ENCODE results near the gene NBEAL2. TPM values are rescaled to one million over a fixed set of nuclear protein-coding genes. Genes with fewer than 3 reads are reported as not detected.
A peak's percentile ranks its signal among the peaks of the same experiment; 100 is the strongest.

Gene NBEAL2
- polyA plus RNA-seq, 3 donors, result 10.4 to 622 (median 17.3) TPM

DNA sequence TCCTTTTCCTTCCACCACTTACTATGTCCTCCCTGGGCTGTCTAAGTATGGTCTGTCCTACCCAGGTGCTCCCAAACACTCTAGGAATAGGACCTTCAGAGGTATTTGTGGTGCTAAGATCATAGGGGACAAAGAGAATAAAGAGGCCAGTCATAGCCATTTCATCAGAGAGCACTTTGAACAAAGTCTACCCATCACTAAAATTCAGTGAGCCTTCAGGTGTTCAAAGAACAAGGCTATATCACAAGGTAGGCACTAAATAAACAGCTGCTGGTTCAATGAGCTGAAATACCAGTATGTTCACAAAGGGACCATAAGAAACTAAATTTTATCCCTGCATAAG lies 38.8 kb downstream of the NBEAL2 start:
- no peak for DNase-seq
- no peak for TF ChIP-seq CTCF (IDR thresholded peaks at IDR 0.05)
- intact Hi-C loops (cut with micrococcal nuclease), result no loop called here
- Mint-ChIP-seq H3K36me3 (peaks cover 58 to 72% of the 10 kb centered on the region in 2 donors), H3K27ac (peak overlapping the region in 4 of 7 donors; percentile 32 to 87 (median 58)), H3K4me3 (no peak overlapping the region), H3K27me3 (ENCODE audit: low read depth in 3 of 3) (no peaks in the 10 kb centered on the region), H3K9me3 (no peaks in the 10 kb centered on the region), H3K4me1 (peaks cover 21% of the 10 kb centered on the region)
- Histone ChIP-seq H3K4me1 (ENCODE audit: control insufficient read depth in 1 of 2, insufficient read depth in 2 of 2, low read length in 2 of 2) (peaks cover 15 to 16% of the 10 kb centered on the region in 2 donors), H3K27me3 (ENCODE audit: control insufficient read depth in 2 of 2, insufficient read depth in 2 of 2, low read length in 2 of 2) (no peaks in the 10 kb centered on the region), H3K4me2 (replicated peaks; ENCODE audit: extremely low read depth, low read length, poor library complexity, severe bottlenecking) (no peak overlapping the region), H4K20me1 (ENCODE audit: insufficient read depth, low read length) (peaks cover 74% of the 10 kb centered on the region), H3K9ac (ENCODE audit: insufficient read depth, low read length, poor library complexity, severe bottlenecking) (no peak overlapping the region), H3K9me3 (replicated peaks in 1 of 2; ENCODE audit: control insufficient read depth in 1 of 2, insufficient read depth in 1 of 2, low read length in 2 of 2) (no peaks in the 10 kb centered on the region), H3K27ac (ENCODE audit: low read depth in 1 of 2, low read length in 2 of 2) (peak overlapping the region in 1 of 2 donors; percentile 61), H3K4me3 (replicated peaks in 1 of 3; ENCODE audit: low read depth in 2 of 3, low read length in 3 of 3) (no peak overlapping the region), H3K36me3 (replicated peaks in 1 of 2; ENCODE audit: control insufficient read depth in 1 of 2, insufficient read depth in 2 of 2, low read length in 2 of 2) (peaks cover 61 to 94% of the 10 kb centered on the region in 2 donors), H3K79me2 (ENCODE audit: insufficient read depth, low read length) (peaks cover 20% of the 10 kb centered on the region), H2AFZ (ENCODE audit: insufficient read depth, low read depth, low read length, poor library complexity, severe bottlenecking) (no peak overlapping the region)

DNA sequence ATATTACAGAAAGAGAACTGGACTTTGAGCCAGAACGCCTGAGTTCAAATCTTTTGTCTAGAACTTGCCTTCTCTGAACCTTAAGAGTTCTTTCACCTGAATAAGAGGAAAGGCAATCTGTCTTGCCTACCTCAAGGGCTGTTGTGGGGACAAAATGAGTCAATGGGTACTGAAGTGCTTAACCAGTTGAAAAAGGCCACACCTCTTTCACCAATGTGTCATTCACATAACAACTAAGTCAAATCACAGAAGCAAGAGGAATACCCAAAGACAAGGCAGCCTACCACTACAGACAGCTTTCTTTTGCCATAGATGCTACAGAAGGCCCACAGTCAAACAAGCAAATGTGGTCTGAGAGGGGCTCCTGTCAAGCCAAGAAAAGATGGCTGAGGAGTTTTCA lies 39.7 kb downstream of the NBEAL2 start:
- H3K9ac ChIP-seq (ENCODE audit: insufficient read depth, low read length, poor library complexity, severe bottlenecking), result no peak overlapping the region
- peak in 1 of 3 donors; percentile 5 for DNase-seq
- no peak overlapping the region for H2AFZ ChIP-seq (ENCODE audit: insufficient read depth, low read depth, low read length, poor library complexity, severe bottlenecking)
- WGBS (ENCODE audit: insufficient coverage), result 100% methylated on average over 1 of the region's 1 CpG
- Mint-ChIP-seq H3K27me3 (ENCODE audit: low read depth in 3 of 3) (no peaks in the 10 kb centered on the region), H3K4me3 (no peak overlapping the region), H3K4me1 (peaks cover 21% of the 10 kb centered on the region), H3K27ac (peak overlapping the region in 2 of 7 donors; percentile 57 to 68), H3K36me3 (peaks cover 52 to 65% of the 10 kb centered on the region in 2 donors), H3K9me3 (no peaks in the 10 kb centered on the region)
- H3K4me2 ChIP-seq (replicated peaks; ENCODE audit: extremely low read depth, low read length, poor library complexity, severe bottlenecking), result no peak overlapping the region
- H3K9me3 ChIP-seq (replicated peaks in 1 of 2; ENCODE audit: control insufficient read depth in 1 of 2, insufficient read depth in 1 of 2, low read length in 2 of 2), result no peaks in the 10 kb centered on the region
- H4K20me1 ChIP-seq (ENCODE audit: insufficient read depth, low read length), result peaks cover 76% of the 10 kb centered on the region
- H3K27me3 ChIP-seq (ENCODE audit: control insufficient read depth in 2 of 2, insufficient read depth in 2 of 2, low read length in 2 of 2), result no peaks in the 10 kb centered on the region
- TF ChIP-seq CTCF (IDR thresholded peaks at IDR 0.05), result no peak
- H3K79me2 ChIP-seq (ENCODE audit: insufficient read depth, low read length), result peaks cover 25% of the 10 kb centered on the region
- H3K36me3 ChIP-seq (replicated peaks in 1 of 2; ENCODE audit: control insufficient read depth in 1 of 2, insufficient read depth in 2 of 2, low read length in 2 of 2), result peaks cover 53 to 84% of the 10 kb centered on the region in 2 donors
- peaks cover 15 to 16% of the 10 kb centered on the region in 2 donors for H3K4me1 ChIP-seq (ENCODE audit: control insufficient read depth in 1 of 2, insufficient read depth in 2 of 2, low read length in 2 of 2)
- peak overlapping the region in 1 of 2 donors; percentile 10 for H3K27ac ChIP-seq (ENCODE audit: low read depth in 1 of 2, low read length in 2 of 2)
- no peak overlapping the region for H3K4me3 ChIP-seq (replicated peaks in 1 of 3; ENCODE audit: low read depth in 2 of 3, low read length in 3 of 3)
- intact Hi-C loops (cut with micrococcal nuclease), result no loop called here

Measured in CD14-positive monocyte (primary cell).